GM23338 (cell line): ENCODE results near the gene CLNK. TPM values are rescaled to one million over a fixed set of nuclear protein-coding genes. Genes with fewer than 3 reads are reported as not detected.

ENCODE experiments used
- ATAC-seq: fragments of 200-7000 bp; cut with Tn5 transposase; 3 replicates; pipeline ENCODE4 v1.9.1; 2020
- DNase-seq: peaks from one replicate; pipeline ENCODE4 v3.0.0-alpha.2; 2015; ENCODE audit warnings: low spot score
- H2AFZ ChIP-seq: fragments of 200-600 bp; sonication (generic); 2 replicates; pipeline ENCODE4 v1.8.0; 2016; ENCODE audit warnings: antibody characterized with exemption, mild to moderate bottlenecking, moderate library complexity
- H3F3A ChIP-seq: fragments of 200-600 bp; sonication (generic); replicated peaks from 2 replicates; pipeline ENCODE4 v1.8.0; 2017; ENCODE audit warnings: antibody characterized with exemption, mixed run types, low read depth
- H3K27ac ChIP-seq: fragments of 200-600 bp; sonication (generic); 2 replicates; pipeline ENCODE4 v1.6.1; 2016; ENCODE audit warnings: low read depth
- H3K27me3 ChIP-seq: fragments of 200-600 bp; sonication (generic); 2 replicates; pipeline ENCODE4 v1.8.0; 2016; ENCODE audit warnings: mild to moderate bottlenecking, mixed run types, moderate library complexity; ENCODE audit not compliant: insufficient read depth
- H3K36me3 ChIP-seq: fragments of 200-600 bp; sonication (generic); 2 replicates; pipeline ENCODE4 v1.8.0; 2016; ENCODE audit warnings: mild to moderate bottlenecking; ENCODE audit not compliant: insufficient read depth
- H3K4me1 ChIP-seq: fragments of 200-600 bp; sonication (generic); 2 replicates; pipeline ENCODE4 v1.8.0; 2016; ENCODE audit warnings: mild to moderate bottlenecking, moderate library complexity; ENCODE audit not compliant: insufficient read depth
- H3K4me2 ChIP-seq: fragments of 200-600 bp; sonication (generic); 2 replicates; pipeline ENCODE4 v1.7.1; 2017; ENCODE audit warnings: mixed run types
- H3K4me3 ChIP-seq: fragments of 200-600 bp; sonication (generic); 2 replicates; pipeline ENCODE4 v1.6.1; 2016; ENCODE audit warnings: mixed run types
- H3K79me2 ChIP-seq: fragments of 200-600 bp; sonication (generic); replicated peaks from 2 replicates; pipeline ENCODE4 v1.8.0; 2017; ENCODE audit warnings: mild to moderate bottlenecking; ENCODE audit not compliant: insufficient read depth
- H3K9me2 ChIP-seq: fragments of 200-600 bp; sonication (generic); 2 replicates; pipeline ENCODE4 v1.8.0; 2017; ENCODE audit not compliant: insufficient read depth
- H4K20me1 ChIP-seq: fragments of 200-600 bp; sonication (generic); replicated peaks from 2 replicates; pipeline ENCODE4 v1.8.0; 2017; ENCODE audit warnings: mild to moderate bottlenecking; ENCODE audit not compliant: insufficient read depth
- H3K27ac Mint-ChIP-seq: 2 replicates; pipeline ENCODE4 v1.8.0; 2020; ENCODE audit warnings: inconsistent platforms, mild to moderate bottlenecking, moderate library complexity, mixed read lengths
- H3K27me3 Mint-ChIP-seq: 3 replicates; pipeline ENCODE4 v1.8.0; 2022; ENCODE audit warnings: low read depth, mild to moderate bottlenecking, moderate library complexity, mixed read lengths, inconsistent platforms; ENCODE audit not compliant: insufficient read depth, poor library complexity
- H3K36me3 Mint-ChIP-seq: 3 replicates; pipeline ENCODE4 v1.8.0; 2021; ENCODE audit warnings: low read depth, mild to moderate bottlenecking, inconsistent platforms, moderate library complexity, mixed read lengths
- H3K4me1 Mint-ChIP-seq: 3 replicates; pipeline ENCODE4 v1.8.0; 2020; ENCODE audit warnings: mild to moderate bottlenecking, inconsistent platforms, mixed read lengths
- H3K4me3 Mint-ChIP-seq: 3 replicates; pipeline ENCODE4 v1.8.0; 2021; ENCODE audit warnings: moderate library complexity, mild to moderate bottlenecking, inconsistent platforms, mixed read lengths
- H3K9me3 Mint-ChIP-seq: 3 replicates; pipeline ENCODE4 v1.8.0; 2020; ENCODE audit warnings: moderate library complexity, mild to moderate bottlenecking, inconsistent platforms, mixed read lengths
- CTCF ChIP-seq, 2 experiments: fragments of 200-600 bp in 1 of 2; sonication (generic) in 1 of 2; conservative IDR thresholded peaks; 2 replicates each; pipeline versions ENCODE4 v1.5.1 to v1.6.1; 2016 to 2017; ENCODE audit warnings: antibody characterized with exemption in 2 of 2, low read depth in 2 of 2, mild to moderate bottlenecking in 2 of 2, moderate library complexity in 1 of 2
- ETS1 ChIP-seq: IDR thresholded peaks from 2 replicates; pipeline ENCODE4 v1.6.1; 2016; ENCODE audit warnings: antibody characterized with exemption
- EZH2 ChIP-seq: fragments of 200-600 bp; sonication (generic); IDR thresholded peaks from one replicate; pipeline ENCODE4 v1.8.0; 2017; ENCODE audit warnings: antibody characterized with exemption, mild to moderate bottlenecking, low read depth; ENCODE audit not compliant: unreplicated experiment
- EZH2phosphoT487 ChIP-seq: fragments of 200-600 bp; sonication (generic); IDR thresholded peaks from one replicate; pipeline ENCODE4 v1.8.1; 2018; ENCODE audit warnings: antibody characterized with exemption; ENCODE audit not compliant: unreplicated experiment
- POLR2AphosphoS5 ChIP-seq: IDR thresholded peaks from 2 replicates; pipeline ENCODE4 v1.6.1; 2016; ENCODE audit warnings: antibody characterized with exemption, low read depth
- STAT1 ChIP-seq: IDR thresholded peaks from one replicate; pipeline ENCODE4 v1.6.1; 2016; ENCODE audit warnings: antibody characterized with exemption; ENCODE audit not compliant: unreplicated experiment
- ZNF114 ChIP-seq: fragments of 250-450 bp; sonication (Bioruptor Pico); IDR thresholded peaks from 2 replicates; pipeline ENCODE4 v1.5.0; 2020; ENCODE audit warnings: mild to moderate bottlenecking, moderate library complexity
- ZNF331 ChIP-seq: fragments of 250-450 bp; sonication (Bioruptor Pico); IDR thresholded peaks from 2 replicates; pipeline ENCODE4 v1.5.0; 2020; ENCODE audit warnings: low read depth, mild to moderate bottlenecking, moderate library complexity
- polyA plus RNA-seq: library from polyadenylated mRNA; unstranded; fragments of >200 nt; fragmentation: Nextera tagmentation; extraction: Ambion mirVana; gene quantifications from 2 replicates; pipeline ENCODE4 v1.2.1, GENCODE V29; 2016
- total RNA-seq: library from RNA; depleted of rRNA; stranded (reverse); fragments of >200 nt; shearing (Covaris generic); gene quantifications from 2 replicates; pipeline ENCODE4 v1.2.3, GENCODE V29; 2014

CLNK gene
- total and polyA plus RNA-seq, 2 experiments from 2014 or later, result not detected

- Histone ChIP-seq H3K79me2 (no peaks in the 10 kb centered on the region), H4K20me1 (no peaks in the 10 kb centered on the region), H3K4me2 (no peak overlapping the region), H3K36me3 (no peaks in the 10 kb centered on the region), H3K4me1 (0 out of 2 replicates have a peak, but pooled peaks cover 3% of the 10 kb centered on the region), H2AFZ (no peak overlapping the region), H3K27me3 (no peaks in the 10 kb centered on the region), H3F3A (no peaks in the 10 kb centered on the region), H3K9me2 (peaks cover 4% of the 10 kb centered on the region; the same call in 1 of the 2 replicates), H3K4me3 (no peak overlapping the region), H3K27ac (no peak overlapping the region)
- TF ChIP-seq POLR2AphosphoS5, result no peak
- no peak for TF ChIP-seq EZH2
- H3K27ac Mint-ChIP-seq, result no peak overlapping the region
- H3K36me3 Mint-ChIP-seq, result no peaks in the 10 kb centered on the region
- DNase-seq (no peak), ATAC-seq (no peak)
- H3K27me3 Mint-ChIP-seq, result no peaks in the 10 kb centered on the region
- H3K4me1 Mint-ChIP-seq, result peaks cover 21% of the 10 kb centered on the region
- no peak overlapping the region for H3K4me3 Mint-ChIP-seq
- H3K9me3 Mint-ChIP-seq, result no peaks in the 10 kb centered on the region
These were observed 100.5 kb downstream of the CLNK start for GRCh38 chr4:10584042-10584441.

- no peak overlapping the region for H3K27ac ChIP-seq
- H4K20me1 ChIP-seq, result no peaks in the 10 kb centered on the region
- peaks cover 4% of the 10 kb centered on the region; the same call in 1 of the 2 replicates for H3K9me2 ChIP-seq
- no peaks in the 10 kb centered on the region for H3K79me2 ChIP-seq
- H3K4me1 ChIP-seq, result 0 out of 2 replicates have a peak, but pooled peaks cover 3% of the 10 kb centered on the region
- H3K27ac Mint-ChIP-seq, result no peak overlapping the region
- no peaks in the 10 kb centered on the region for H3K27me3 ChIP-seq
- no peak overlapping the region for H2AFZ ChIP-seq
- H3K36me3 ChIP-seq, result no peaks in the 10 kb centered on the region
- H3K36me3 Mint-ChIP-seq, result no peaks in the 10 kb centered on the region
- H3K4me2 ChIP-seq, result no peak overlapping the region
- H3K4me3 Mint-ChIP-seq, result no peak overlapping the region
- no peak for ATAC-seq
- TF ChIP-seq EZH2phosphoT487 (no peak), ETS1 (no peak), CTCF (conservative IDR thresholded peaks at IDR 0.05; ENCODE audit: low read depth in 2 of 2) (no peak), ZNF331 (CRISPR knock-in tag) (no peak)
- no peak for DNase-seq
- H3K9me3 Mint-ChIP-seq, result no peaks in the 10 kb centered on the region
- H3K27me3 Mint-ChIP-seq, result no peaks in the 10 kb centered on the region
- no peaks in the 10 kb centered on the region for H3F3A ChIP-seq
- H3K4me3 ChIP-seq, result no peak overlapping the region
- peaks cover 19% of the 10 kb centered on the region for H3K4me1 Mint-ChIP-seq
These were observed 101.6 kb downstream of the CLNK start for GRCh38 chr4:10582951-10583350.

- no peaks in the 10 kb centered on the region for H3K27me3 Mint-ChIP-seq
- peaks cover 19% of the 10 kb centered on the region for H3K4me1 Mint-ChIP-seq
These were observed 102.4 kb downstream of the CLNK start for GRCh38 chr4:10582059-10582686.

More at GRCh38 chr4:10582059-10582686, 102.4 kb downstream of the CLNK start:
- no peak overlapping the region for H3K4me3 Mint-ChIP-seq
- H3K27ac Mint-ChIP-seq, result no peak overlapping the region
- H2AFZ ChIP-seq, result no peak overlapping the region
- no peaks in the 10 kb centered on the region for H4K20me1 ChIP-seq
- H3K36me3 Mint-ChIP-seq, result no peaks in the 10 kb centered on the region
- H3K27ac ChIP-seq, result no peak overlapping the region
- ATAC-seq (peak; percentile 79), DNase-seq (peak; percentile 72)
- H3K9me2 ChIP-seq, result peaks cover 4% of the 10 kb centered on the region; the same call in 1 of the 2 replicates
- no peaks in the 10 kb centered on the region for H3F3A ChIP-seq
- no peaks in the 10 kb centered on the region for H3K9me3 Mint-ChIP-seq
- no peaks in the 10 kb centered on the region for H3K79me2 ChIP-seq
- TF ChIP-seq ZNF114 (CRISPR knock-in tag) (no peak), STAT1 (no peak), CTCF (conservative IDR thresholded peaks at IDR 0.05; ENCODE audit: low read depth in 2 of 2) (peak; percentile 89 to 94), EZH2 (no peak)
- H3K27me3 ChIP-seq, result no peaks in the 10 kb centered on the region
- 0 out of 2 replicates have a peak, but pooled peaks cover 3% of the 10 kb centered on the region for H3K4me1 ChIP-seq
- no peak overlapping the region for H3K4me3 ChIP-seq
- H3K4me2 ChIP-seq, result no peak overlapping the region
- no peaks in the 10 kb centered on the region for H3K36me3 ChIP-seq
